Hepatocyte (in vitro differentiated cells): ENCODE results near the gene BIVM.

ENCODE experiments used
- CTCF ChIP-seq: fragments of 200-600 bp; sonication (generic); IDR thresholded peaks from 2 replicates; pipeline ENCODE4 v1.5.1; 2016; ENCODE audit warnings: antibody characterized with exemption, mild to moderate bottlenecking; ENCODE audit not compliant: poor library complexity
- EZH2 ChIP-seq: fragments of 200-600 bp; sonication (generic); IDR thresholded peaks from 2 replicates; pipeline ENCODE4 v1.6.1; 2016; ENCODE audit warnings: antibody characterized with exemption, mild to moderate bottlenecking, borderline replicate concordance
- EZH2phosphoT487 ChIP-seq: fragments of 200-600 bp; sonication (generic); IDR thresholded peaks from one replicate; pipeline ENCODE4 v1.6.1; 2018; ENCODE audit warnings: antibody characterized with exemption, mild to moderate bottlenecking, low read depth, moderate library complexity; ENCODE audit not compliant: unreplicated experiment, severe bottlenecking

GRCh38 chr13:102838273-102838672 is 39.4 kb downstream of the BIVM start:
- no peak for TF ChIP-seq CTCF
- TF ChIP-seq EZH2, result no peak
- no peak for TF ChIP-seq EZH2phosphoT487
